Activated CD8-positive, alpha-beta memory T cell treated with anti-CD3 and anti-CD28 coated beads, Interleukin-2, amount 50 U/mL, for 1 hour (primary cell): Measurements from ENCODE around the gene INTS14.
A peak's percentile ranks its signal among the peaks of the same experiment; 100 is the strongest.

Experiments used
- DNase-seq: peaks from one replicate; pipeline ENCODE4 v3.0.0-alpha.2; 2020; ENCODE audit errors: extremely low read depth

INTS14 gene

DNA sequence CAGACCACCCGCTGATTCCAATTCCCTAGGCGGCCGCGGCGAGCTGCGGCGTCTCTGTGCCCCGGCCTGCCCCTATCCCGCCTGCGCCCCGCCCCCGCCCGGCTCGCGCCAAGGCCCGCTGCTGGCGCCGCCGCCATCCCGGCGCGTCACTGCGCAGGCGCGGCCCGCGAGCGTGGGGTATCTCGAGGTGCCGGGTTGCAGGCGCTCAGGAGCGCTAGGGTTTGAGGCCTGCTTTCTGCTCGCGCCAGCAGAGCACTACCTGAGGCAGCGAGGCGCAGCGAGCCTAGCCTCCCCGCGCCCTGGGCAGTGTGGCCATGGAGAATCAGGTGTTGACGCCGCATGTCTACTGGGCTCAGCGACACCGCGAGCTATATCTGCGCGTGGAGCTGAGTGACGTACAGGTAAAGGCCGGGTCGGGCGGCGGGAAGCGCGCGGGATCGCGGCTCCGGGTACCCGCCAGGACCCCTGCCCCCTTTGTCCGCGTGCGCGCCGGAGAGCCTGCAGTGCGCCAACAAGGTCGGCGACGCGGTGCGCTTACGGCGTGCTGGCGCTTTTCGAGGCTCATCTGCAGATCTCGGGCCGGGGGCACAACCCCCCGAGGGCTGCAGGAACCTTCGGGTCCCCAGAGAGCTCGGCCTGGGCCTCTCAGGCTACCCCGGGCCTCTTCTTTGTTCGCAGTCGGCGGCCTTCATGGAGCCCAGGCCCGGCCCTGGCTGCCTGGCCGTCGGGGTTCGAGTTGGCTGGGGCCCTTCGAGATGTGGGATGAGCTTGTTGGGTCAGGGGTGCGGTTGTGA is 80.4 kb downstream of the INTS14 start, which contains the start of gene HACD3:
HACD3 (plus strand) TSS at position 146 of the 794 bp plus-strand sequence; CDS start at position 315, 169 bp downstream.
- peak; percentile 56 for DNase-seq

DNA sequence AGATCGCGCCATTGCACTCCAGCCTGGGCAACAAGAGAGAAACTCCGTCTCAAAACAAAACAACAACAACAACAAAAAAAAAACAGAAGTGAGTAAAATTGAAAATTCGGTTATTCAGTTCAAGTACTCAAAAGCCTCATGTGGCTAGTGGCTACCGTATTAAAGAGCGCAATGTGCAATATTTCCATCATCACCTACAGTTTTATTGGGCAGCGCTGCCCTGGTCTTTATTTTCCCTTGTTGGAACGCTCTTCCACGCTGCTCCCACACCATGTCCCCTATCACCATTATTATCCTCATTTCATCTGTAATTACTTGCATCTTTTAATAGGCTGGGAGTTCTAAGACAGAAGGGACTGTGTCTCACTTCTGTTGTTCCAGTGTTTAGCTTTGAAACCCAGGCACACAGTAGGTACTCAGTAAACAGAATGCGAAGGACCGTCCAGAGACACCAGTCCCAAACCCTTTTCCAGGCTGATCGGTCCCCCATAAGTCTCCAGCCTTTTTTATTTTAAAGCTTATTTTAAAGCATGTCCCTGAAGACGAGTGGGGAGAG is 81.1 kb downstream of the INTS14 start:
- DNase-seq = no peak
